NCI-H1694 (cell line): ENCODE data around the gene LORICRIN.

Source experiments
- DNase-seq: peaks from one replicate; lab custom pipeline; 2025; lab: John Stamatoyannopoulos, UW

LORICRIN gene

DNA sequence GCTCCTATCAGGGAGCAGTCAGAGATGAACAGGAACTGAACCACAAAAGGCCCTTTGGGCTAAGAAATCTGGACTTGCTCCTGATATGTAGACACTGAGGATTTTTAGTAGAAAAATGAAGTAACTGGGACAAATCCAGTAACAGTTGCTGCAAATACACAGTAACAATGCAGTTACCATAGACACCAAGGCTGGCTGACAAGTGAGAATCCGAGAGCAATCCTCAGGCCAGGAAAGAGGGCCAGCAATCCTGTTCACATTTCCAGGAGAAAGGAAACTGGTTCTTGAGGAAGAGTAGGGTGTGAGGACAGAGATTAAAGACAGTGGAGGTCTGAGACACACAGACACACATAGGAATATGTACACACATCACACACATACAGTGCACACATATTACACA is 9.3 kb upstream of the LORICRIN start:
- no peak for DNase-seq

DNA sequence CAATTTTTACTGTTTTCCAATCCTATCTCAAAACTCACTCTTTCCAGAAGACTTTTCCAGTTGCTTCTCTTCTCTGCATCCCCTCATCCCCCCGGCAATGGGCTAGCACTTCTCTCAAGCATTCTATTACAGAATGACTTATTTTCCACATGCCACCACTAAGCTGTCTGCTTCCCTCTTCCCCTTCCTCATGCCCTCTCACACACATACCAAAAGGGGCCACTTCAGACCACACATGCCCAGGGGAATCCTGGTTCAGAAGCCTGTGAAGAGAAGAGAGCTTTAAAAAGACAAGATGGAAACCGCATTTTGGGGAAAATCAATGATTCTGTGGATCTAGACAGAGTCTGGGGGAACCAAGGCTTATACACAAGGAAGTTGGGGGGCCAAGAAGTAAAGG is 8.4 kb upstream of the LORICRIN start:
- DNase-seq: no peak

GRCh38 chr1:153251562-153251961 is 7.9 kb upstream of the LORICRIN start:
- DNase-seq: no peak

- no peak for DNase-seq
Observed at GRCh38 chr1:153251988-153252387, 7.5 kb upstream of the LORICRIN start.

DNA sequence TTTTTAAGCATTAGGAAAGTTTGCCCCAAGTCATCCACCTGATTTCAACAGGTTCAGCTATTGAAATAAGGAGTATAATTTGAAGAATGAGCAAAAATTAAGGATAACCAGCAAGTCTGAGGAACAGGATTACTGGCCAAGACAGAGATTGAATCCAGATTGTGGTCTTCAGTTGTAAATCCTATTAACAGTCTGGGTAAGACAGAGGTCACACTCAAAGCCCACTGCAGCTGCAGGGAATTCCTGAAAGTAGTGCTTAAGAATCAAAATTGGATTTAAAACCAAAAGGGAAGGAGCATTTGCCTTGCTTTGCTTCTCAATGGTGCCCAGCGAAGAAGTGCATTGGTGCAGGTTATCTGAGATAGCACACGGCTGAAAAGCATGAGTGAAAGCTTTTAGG is 6.4 kb upstream of the LORICRIN start:
- no peak for DNase-seq

DNA sequence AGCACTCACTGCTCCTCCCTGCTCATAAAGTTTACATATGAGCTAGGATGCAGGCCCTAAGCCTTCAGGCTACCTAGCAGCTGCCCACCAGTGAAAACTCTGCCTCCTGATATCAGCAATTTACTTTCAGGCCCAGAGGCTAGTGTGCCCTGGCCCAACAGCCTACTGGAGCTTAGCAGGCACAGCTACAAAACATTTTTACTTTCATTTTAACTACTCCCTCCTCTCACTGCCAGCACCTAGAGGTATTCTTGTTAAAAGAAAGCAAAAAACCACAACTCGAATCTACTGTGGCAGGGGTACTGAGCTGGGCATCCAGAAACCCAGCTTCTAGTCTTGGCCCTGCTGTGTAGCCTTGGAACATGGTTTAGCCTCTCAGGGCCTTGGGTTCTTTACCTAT is 5.8 kb upstream of the LORICRIN start:
- no peak for DNase-seq

GRCh38 chr1:153260585-153261280 is 1.2 kb downstream of the LORICRIN start:
- DNase-seq: no peak

DNA sequence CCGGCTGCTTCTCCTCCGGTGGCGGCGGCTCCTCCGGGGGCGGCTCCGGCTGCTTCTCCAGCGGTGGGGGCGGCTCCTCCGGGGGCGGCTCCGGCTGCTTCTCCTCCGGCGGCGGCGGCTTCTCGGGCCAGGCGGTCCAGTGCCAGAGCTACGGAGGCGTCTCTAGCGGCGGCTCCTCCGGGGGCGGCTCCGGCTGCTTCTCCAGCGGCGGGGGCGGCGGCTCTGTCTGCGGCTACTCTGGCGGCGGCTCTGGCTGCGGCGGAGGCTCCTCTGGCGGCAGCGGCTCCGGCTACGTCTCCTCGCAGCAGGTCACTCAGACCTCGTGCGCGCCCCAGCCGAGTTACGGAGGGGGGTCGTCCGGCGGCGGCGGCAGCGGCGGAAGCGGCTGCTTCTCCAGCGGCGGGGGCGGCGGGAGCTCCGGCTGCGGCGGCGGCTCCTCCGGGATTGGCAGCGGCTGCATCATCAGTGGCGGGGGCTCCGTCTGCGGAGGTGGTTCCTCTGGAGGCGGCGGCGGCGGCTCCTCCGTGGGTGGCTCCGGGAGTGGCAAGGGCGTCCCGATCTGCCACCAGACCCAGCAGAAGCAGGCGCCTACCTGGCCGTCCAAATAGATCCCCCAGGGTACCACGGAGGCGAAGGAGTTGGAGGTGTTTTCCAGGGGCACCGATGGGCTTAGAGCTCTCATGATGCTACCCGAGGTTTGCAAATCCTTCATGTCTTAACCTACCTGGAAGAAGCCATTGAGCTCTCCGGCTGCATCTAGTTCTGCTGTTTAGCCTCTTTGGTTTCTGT is 2.0 kb downstream of the LORICRIN start:
- DNase-seq: no peak

DNA sequence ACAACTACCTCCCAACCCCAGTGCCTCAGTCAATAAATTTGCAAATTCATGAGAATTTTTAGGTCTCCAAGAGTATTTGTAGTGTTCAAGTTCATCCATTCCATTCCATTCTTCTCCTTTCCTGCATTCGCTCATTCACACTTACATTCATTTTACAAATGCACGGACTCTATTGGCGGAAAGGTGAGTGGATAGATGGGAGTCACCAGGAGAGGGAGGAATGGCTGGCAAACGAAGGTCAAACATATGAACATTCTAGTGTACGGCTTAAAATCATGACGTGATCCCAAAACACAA is 2.5 kb downstream of the LORICRIN start:
- no peak for DNase-seq

DNA sequence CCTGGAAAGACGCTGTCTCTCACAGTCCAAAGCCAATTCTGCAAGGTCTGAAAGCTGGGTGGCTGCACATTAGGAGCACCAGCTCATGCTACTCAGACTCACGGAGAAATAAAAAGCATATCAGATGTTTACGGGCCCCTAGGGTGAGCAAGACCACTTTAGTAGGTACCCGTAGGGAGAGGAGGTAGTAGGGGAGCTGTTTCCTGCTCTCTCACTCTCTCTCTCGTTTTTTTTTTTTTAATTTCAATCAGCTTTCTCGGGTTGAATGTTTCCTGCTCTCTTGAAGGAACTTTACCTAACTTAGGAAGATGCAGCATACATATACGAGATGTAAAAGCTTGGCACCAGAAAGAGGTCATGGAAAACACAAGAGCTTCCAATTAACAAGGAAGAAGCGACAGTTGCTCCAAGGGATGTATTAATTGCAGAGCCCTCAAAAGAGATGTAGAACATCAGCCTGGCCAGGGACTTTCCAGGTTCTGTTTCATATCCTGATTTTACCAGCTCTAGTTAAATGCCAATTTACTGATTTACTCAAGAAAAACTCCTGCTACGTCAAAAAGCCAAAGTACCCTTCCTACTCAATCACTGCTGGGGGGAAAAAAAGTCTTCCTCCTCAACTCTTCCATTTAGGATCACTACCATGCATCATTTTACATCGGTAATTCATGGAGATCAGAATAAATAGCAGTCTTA is 3.1 kb downstream of the LORICRIN start:
- DNase-seq: no peak

GRCh38 chr1:153265457-153265856 is 6.0 kb downstream of the LORICRIN start:
- no peak for DNase-seq

- DNase-seq: no peak
Observed at GRCh38 chr1:153271711-153272110, 12.2 kb downstream of the LORICRIN start.

- DNase-seq: no peak
Observed at GRCh38 chr1:153272186-153272585, 12.7 kb downstream of the LORICRIN start.

- DNase-seq: no peak
Observed at GRCh38 chr1:153277852-153278251, 18.4 kb downstream of the LORICRIN start.

- peak; percentile 12 for DNase-seq
Observed at GRCh38 chr1:153288634-153289275, 29.3 kb downstream of the LORICRIN start.

DNA sequence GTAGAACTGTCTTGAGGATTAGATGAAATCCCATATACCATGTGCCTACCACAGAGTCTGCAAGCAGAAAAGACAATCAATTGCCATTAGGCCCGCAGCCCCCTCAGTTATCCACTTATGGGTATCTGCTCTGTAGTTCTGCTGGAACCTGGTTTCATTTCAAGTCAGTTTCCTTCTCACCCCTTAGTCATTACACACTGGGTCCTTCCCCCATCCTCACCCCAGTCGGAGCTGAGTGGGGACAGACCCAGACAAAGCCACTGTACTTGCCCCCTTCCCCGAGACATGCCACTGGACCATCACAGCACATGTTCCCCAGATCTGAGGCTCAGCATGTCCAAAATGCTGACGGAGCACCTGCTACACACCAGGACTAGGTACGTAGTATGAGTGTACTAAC is 32.0 kb downstream of the LORICRIN start:
- no peak for DNase-seq

- DNase-seq: no peak
Observed at GRCh38 chr1:153292185-153292584, 32.7 kb downstream of the LORICRIN start.

- DNase-seq: no peak
Observed at GRCh38 chr1:153292740-153293479, 33.4 kb downstream of the LORICRIN start.

DNA sequence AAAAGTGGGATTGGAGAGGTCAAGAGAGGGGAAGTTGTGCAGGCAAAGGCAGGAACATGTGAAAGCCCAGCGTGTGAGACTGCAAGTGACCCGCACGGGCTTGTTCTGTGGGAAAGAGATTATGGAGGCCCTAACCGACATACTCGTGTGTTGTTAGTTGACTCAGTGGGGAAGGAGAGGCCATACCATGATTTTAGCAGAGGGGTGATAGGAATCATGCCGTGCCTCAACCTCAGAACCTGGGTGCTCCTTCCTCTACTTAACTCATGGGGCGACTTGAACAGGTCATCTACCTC is 33.9 kb downstream of the LORICRIN start:
- no peak for DNase-seq

GRCh38 chr1:153293851-153294250 is 34.4 kb downstream of the LORICRIN start:
- no peak for DNase-seq

- DNase-seq: no peak
Observed at GRCh38 chr1:153302308-153302707, 42.8 kb downstream of the LORICRIN start.

- DNase-seq: no peak
Observed at GRCh38 chr1:153305682-153306081, 46.2 kb downstream of the LORICRIN start.
